Measurements from ENCODE around the gene EYA2. TPM values are rescaled to one million over a fixed set of nuclear protein-coding genes. Genes with fewer than 3 reads are reported as not detected.

Gene EYA2
- total RNA-seq, 4 donors from 2014 or later, result 0.47 to 4.1 (median 2.2) TPM

DNA sequence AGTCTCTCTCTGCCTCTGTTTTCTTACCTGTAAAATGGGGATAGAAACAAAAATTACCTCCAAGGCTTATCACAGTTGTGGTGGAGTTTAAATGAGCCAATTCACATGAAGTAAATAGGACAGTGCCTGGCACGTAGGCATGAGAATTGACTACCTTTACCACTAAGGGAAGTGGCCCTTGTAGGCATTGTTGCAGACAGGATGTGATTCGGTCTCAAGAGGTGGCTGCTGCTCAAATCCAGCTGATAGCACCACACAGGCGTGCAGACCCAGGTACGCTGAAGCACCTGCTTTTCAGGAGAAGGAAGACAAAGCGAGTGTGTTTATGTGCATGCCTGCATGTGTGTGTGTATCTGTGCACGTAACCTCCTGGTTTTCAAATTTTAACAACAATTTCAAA, 108.6 kb downstream of the EYA2 start:
- WGBS, 2 donors (ENCODE audit: low coverage in 1 of 2), result 79 to 88% methylated on average over 6 of the region's 6 CpGs
- no peak for ATAC-seq
- Histone ChIP-seq H3K4me1 (no peaks in the 10 kb centered on the region), H3K9me3 (peaks cover 0 to 13% (median 0%) of the 10 kb centered on the region in 3 donors), H3K27ac (no peak overlapping the region), H3K36me3 (peaks cover 0 to 5% of the 10 kb centered on the region in 2 donors), H3K4me3 (no peak overlapping the region), H3K27me3 (peaks cover 20% of the 10 kb centered on the region)
- TF ChIP-seq POLR2A (IDR thresholded peaks at IDR 0.05) (no peak), POLR2AphosphoS5 (IDR thresholded peaks at IDR 0.05) (no peak), EP300 (IDR thresholded peaks at IDR 0.05) (no peak)
- TF ChIP-seq, protein P1, sequence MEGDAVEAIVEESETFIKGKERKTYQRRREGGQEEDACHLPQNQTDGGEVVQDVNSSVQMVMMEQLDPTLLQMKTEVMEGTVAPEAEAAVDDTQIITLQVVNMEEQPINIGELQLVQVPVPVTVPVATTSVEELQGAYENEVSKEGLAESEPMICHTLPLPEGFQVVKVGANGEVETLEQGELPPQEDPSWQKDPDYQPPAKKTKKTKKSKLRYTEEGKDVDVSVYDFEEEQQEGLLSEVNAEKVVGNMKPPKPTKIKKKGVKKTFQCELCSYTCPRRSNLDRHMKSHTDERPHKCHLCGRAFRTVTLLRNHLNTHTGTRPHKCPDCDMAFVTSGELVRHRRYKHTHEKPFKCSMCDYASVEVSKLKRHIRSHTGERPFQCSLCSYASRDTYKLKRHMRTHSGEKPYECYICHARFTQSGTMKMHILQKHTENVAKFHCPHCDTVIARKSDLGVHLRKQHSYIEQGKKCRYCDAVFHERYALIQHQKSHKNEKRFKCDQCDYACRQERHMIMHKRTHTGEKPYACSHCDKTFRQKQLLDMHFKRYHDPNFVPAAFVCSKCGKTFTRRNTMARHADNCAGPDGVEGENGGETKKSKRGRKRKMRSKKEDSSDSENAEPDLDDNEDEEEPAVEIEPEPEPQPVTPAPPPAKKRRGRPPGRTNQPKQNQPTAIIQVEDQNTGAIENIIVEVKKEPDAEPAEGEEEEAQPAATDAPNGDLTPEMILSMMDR (IDR thresholded peaks at IDR 0.05), result no peak

DNA sequence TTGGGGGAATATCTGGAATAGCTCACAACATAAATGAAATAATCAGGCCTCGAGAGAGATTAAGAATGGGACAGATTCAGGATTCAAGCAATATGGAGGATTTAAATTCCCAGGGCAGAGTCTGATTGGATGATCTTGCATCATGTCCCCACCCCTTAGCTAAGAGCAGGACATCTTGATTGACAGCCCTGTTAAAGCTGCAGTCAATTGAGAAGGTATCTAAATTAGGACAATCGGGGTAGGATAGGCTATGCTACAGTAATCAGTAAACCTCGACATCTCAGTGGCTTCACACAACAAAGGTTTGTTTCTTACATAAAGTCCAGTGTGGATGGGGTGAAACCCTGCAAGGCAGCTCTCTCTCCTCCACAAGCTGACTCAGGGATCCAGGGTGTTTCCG, 109.5 kb downstream of the EYA2 start:
- H3K9me3 ChIP-seq, result peaks cover 0 to 13% (median 0%) of the 10 kb centered on the region in 3 donors
- 85 to 100% methylated on average over 3 to 4 of the region's 4 CpGs for WGBS, 2 donors (ENCODE audit: low coverage in 1 of 2)
- ATAC-seq, result no peak
- TF ChIP-seq EP300 (IDR thresholded peaks at IDR 0.05) (no peak), POLR2AphosphoS5 (IDR thresholded peaks at IDR 0.05) (no peak), POLR2A (IDR thresholded peaks at IDR 0.05) (no peak)
- TF ChIP-seq, protein P1 (IDR thresholded peaks at IDR 0.05), result no peak
- H3K4me3 ChIP-seq, result no peak overlapping the region
- no peak overlapping the region for H3K27ac ChIP-seq
- H3K4me1 ChIP-seq, result no peaks in the 10 kb centered on the region
- H3K27me3 ChIP-seq, result peaks cover 20% of the 10 kb centered on the region
- peaks cover 0 to 5% of the 10 kb centered on the region in 2 donors for H3K36me3 ChIP-seq

DNA sequence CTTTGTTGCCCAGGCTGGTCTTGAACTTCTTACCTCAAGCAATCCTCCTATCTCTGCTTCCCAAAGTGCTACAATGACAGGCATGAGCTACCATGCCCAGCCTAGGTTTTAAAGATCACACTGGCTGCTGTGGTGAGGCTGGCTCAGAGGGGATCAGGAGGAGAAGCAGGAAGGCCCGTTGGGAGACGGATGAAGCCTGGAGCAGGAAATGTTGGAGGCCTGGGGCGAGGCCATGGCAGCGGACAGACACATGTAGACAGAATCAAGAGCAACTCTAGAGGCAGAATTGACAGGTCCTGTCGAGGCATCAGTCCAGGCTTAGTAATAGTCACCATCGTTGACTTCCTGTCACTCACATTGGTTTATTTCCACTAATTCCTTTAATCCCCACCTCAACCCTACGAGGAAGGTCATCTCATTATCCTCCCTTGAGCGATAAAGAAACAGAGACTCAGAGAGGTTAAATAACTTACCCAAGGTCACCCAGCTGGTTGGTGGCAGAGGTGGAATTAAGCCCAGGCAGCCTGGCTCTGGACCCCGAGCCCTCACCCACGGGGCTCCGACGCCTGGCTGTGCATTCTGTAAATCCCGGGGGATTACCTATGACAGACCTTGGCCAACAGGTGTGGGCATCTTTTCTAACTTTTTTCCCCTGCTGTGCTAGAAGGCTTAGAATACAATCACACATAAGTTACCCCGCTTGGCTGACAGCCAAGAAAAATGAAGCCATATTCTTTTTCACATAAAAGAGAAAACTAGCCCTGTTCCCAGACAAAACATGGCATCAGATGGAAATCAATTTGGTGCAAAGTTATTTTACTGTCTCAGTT, 113.4 kb downstream of the EYA2 start:
- TF ChIP-seq, protein P1 (IDR thresholded peaks at IDR 0.05), result no peak
- no peak for TF ChIP-seq POLR2AphosphoS5 (IDR thresholded peaks at IDR 0.05)
- TF ChIP-seq EP300 (IDR thresholded peaks at IDR 0.05), result no peak
- no peak for TF ChIP-seq POLR2A (IDR thresholded peaks at IDR 0.05)
- H3K9me3 ChIP-seq, result peaks cover 0 to 13% (median 0%) of the 10 kb centered on the region in 3 donors
- H3K4me1 ChIP-seq, result no peaks in the 10 kb centered on the region
- H3K27ac ChIP-seq, result no peak overlapping the region
- H3K27me3 ChIP-seq, result peaks cover 15% of the 10 kb centered on the region
- H3K36me3 ChIP-seq, result peaks cover 0 to 5% of the 10 kb centered on the region in 2 donors
- WGBS, 2 donors (ENCODE audit: low coverage in 1 of 2), result 53 to 59% methylated on average over 7 of the region's 14 CpGs
- ATAC-seq, result no peak
- H3K4me3 ChIP-seq, result no peak overlapping the region

DNA sequence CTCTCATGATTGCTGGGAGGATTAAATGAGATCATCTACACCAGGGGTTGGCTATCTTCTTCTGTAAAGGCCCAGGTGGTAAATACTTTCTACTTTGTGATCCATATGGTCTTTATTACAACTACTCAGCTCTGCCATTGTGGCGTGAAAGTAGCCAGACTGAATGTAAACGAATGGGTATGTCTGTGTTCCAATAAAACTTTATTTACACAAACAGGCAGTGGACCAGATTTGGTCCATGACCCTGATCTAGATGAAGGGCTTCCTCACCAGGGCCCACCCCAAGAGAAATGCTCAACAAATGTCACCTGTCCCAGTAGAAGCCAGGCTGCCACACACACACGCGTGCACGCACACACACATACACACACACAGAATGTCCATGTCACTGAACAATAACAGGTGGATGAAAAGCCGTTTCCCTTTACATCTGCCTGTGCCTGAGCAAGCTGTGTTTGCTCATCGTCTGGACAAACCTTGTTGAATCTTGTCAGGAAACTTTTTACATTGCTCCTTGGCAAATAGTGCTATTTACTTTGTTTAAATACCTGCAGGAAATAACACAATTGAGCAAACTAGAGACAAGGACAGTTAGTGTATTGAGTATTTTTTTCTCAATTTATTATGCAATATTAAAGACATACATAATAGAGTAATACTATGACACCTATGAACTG, 114.3 kb downstream of the EYA2 start:
- ATAC-seq, result no peak
- Histone ChIP-seq H3K36me3 (peaks cover 0 to 5% of the 10 kb centered on the region in 2 donors), H3K27ac (no peak overlapping the region), H3K4me3 (no peak overlapping the region), H3K9me3 (peaks cover 0 to 10% (median 0%) of the 10 kb centered on the region in 3 donors), H3K27me3 (peaks cover 9% of the 10 kb centered on the region), H3K4me1 (no peaks in the 10 kb centered on the region)
- no peak for TF ChIP-seq POLR2AphosphoS5 (IDR thresholded peaks at IDR 0.05)
- TF ChIP-seq POLR2A (IDR thresholded peaks at IDR 0.05), result no peak
- TF ChIP-seq, protein P1 (IDR thresholded peaks at IDR 0.05), result no peak
- no peak for TF ChIP-seq EP300 (IDR thresholded peaks at IDR 0.05)
- 76 to 92% methylated on average over 5 to 7 of the region's 7 CpGs for WGBS, 2 donors (ENCODE audit: low coverage in 1 of 2)

All from gastroesophageal sphincter (tissue), 4 donors.